Suprapubic skin (tissue), 4 donors: ENCODE data around the gene CCNB1IP1.

Experiments
- EP300 ChIP-seq: sonication (generic); formaldehyde crosslinking; IDR thresholded peaks from one replicate; pipeline ENCODE4 v1.6.1; 2017; ENCODE audit warnings: antibody characterized with exemption
- POLR2A ChIP-seq, 2 donors: fragments of 450-650 bp; IDR thresholded peaks; one replicate each; pipeline ENCODE4 v1.6.1; 2017; ENCODE audit warnings: antibody characterized with exemption in 2 of 2, mild to moderate bottlenecking in 2 of 2, moderate library complexity in 2 of 2
- POLR2AphosphoS5 ChIP-seq, 3 donors: sonication (generic); formaldehyde crosslinking; IDR thresholded peaks; one replicate each; pipeline ENCODE4 v1.6.1; 2017; ENCODE audit warnings: antibody characterized with exemption in 3 of 3
- TF ChIP-seq, protein P1 (sequence below), 2 donors: fragments of 200-600 bp in 1 of 2; fragments of 450-650 bp in 1 of 2; sonication (generic) in 1 of 2; IDR thresholded peaks; one replicate each; pipeline ENCODE4 v1.5.1; 2016 to 2019; ENCODE audit warnings: antibody characterized with exemption in 2 of 2, mild to moderate bottlenecking in 1 of 2, moderate library complexity in 1 of 2

DNA sequence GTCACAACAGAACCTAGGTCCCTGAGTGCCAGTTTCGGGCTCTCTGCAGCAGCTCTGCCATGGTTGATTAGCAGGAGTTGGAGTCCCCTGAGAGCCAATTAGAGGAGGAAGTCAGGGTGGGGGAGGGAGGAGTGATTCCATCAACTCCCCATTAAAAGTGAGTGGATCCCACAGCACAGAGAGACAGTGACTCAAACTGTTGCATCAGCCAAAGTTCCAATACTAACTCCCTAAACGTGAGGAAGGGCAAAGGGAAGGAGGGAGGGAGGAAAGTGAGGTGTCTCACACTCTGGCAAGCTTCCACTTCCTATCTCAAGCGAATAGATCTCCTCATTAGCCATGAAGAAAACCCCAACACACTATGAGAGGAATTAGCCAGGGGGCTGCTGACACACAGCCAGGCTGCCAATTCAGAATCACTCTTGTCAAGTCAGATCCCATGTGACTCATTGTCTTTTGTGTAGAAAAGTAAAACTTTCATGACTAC is 70.4 kb downstream of the CCNB1IP1 start:
- TF ChIP-seq, protein P1, sequence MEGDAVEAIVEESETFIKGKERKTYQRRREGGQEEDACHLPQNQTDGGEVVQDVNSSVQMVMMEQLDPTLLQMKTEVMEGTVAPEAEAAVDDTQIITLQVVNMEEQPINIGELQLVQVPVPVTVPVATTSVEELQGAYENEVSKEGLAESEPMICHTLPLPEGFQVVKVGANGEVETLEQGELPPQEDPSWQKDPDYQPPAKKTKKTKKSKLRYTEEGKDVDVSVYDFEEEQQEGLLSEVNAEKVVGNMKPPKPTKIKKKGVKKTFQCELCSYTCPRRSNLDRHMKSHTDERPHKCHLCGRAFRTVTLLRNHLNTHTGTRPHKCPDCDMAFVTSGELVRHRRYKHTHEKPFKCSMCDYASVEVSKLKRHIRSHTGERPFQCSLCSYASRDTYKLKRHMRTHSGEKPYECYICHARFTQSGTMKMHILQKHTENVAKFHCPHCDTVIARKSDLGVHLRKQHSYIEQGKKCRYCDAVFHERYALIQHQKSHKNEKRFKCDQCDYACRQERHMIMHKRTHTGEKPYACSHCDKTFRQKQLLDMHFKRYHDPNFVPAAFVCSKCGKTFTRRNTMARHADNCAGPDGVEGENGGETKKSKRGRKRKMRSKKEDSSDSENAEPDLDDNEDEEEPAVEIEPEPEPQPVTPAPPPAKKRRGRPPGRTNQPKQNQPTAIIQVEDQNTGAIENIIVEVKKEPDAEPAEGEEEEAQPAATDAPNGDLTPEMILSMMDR (IDR thresholded peaks at IDR 0.05) = no peak
- TF ChIP-seq POLR2A (IDR thresholded peaks at IDR 0.05) (no peak), POLR2AphosphoS5 (IDR thresholded peaks at IDR 0.05) (no peak), EP300 (no peak)
